Osteocyte (in vitro differentiated cells): ENCODE data around the gene CALCOCO2. TPM values are rescaled to one million over a fixed set of nuclear protein-coding genes. Genes with fewer than 3 reads are reported as not detected.
A peak's percentile ranks its signal among the peaks of the same experiment; 100 is the strongest.

Experiments used
- DNase-seq: peaks from one replicate; pipeline ENCODE4 v3.0.0; 2021; ENCODE audit warnings: mixed read lengths; ENCODE audit not compliant: unreplicated experiment; ENCODE audit errors: extremely low spot score
- H3K27ac Mint-ChIP-seq: one replicate; pipeline ENCODE4 v1.8.0; 2021; ENCODE audit warnings: mild to moderate bottlenecking, mixed read lengths; ENCODE audit not compliant: unreplicated experiment
- H3K27me3 Mint-ChIP-seq: one replicate; pipeline ENCODE4 v1.8.0; 2021; ENCODE audit warnings: mixed read lengths; ENCODE audit not compliant: unreplicated experiment
- H3K36me3 Mint-ChIP-seq: one replicate; pipeline ENCODE4 v1.8.0; 2021; ENCODE audit warnings: mixed read lengths; ENCODE audit not compliant: unreplicated experiment
- H3K4me1 Mint-ChIP-seq: one replicate; pipeline ENCODE4 v1.8.0; 2021; ENCODE audit warnings: mixed read lengths; ENCODE audit not compliant: unreplicated experiment
- H3K4me3 Mint-ChIP-seq: one replicate; pipeline ENCODE4 v1.8.0; 2021; ENCODE audit warnings: mild to moderate bottlenecking, moderate library complexity, mixed read lengths; ENCODE audit not compliant: unreplicated experiment
- H3K9me3 Mint-ChIP-seq: one replicate; pipeline ENCODE4 v1.8.0; 2021; ENCODE audit warnings: mixed read lengths; ENCODE audit not compliant: unreplicated experiment
- CTCF ChIP-seq: fragments of 200-600 bp; sonication (generic); IDR thresholded peaks from 2 replicates; pipeline ENCODE4 v1.5.0; 2021; ENCODE audit warnings: antibody characterized with exemption, mild to moderate bottlenecking, moderate library complexity
- long read RNA-seq: library from polyadenylated mRNA; unstranded; transcript quantifications from one replicate; pipeline ENCODE4 v2.0.0, GENCODE V29; 2021
- total RNA-seq: library from RNA; stranded (reverse); gene quantifications from 2 replicates; pipeline ENCODE4 v1.2.1, GENCODE V29; 2021

CALCOCO2 gene
- total RNA-seq = 94.4 and 102 TPM in 2 replicates
- long read RNA-seq, transcript CALCOCO2-201 (13 exons, 3,682 nt) = major isoform, 505 of 580 reads
- long read RNA-seq, partial matches to known transcripts = 26 of 580 reads
- long read RNA-seq, other reads (novel, unspliced or antisense) = 47 of 580 reads

GRCh38 chr17:48830840-48831548 lies at the start of gene CALCOCO2:
CALCOCO2 (plus strand) TSS chr17:48831035; CDS start chr17:48841708, 10,673 bp downstream.
- Mint-ChIP-seq H3K9me3 (no peaks in the 10 kb centered on the region), H3K4me1 (peaks cover 13% of the 10 kb centered on the region), H3K27me3 (no peaks in the 10 kb centered on the region), H3K4me3 (peak within 1 kb of the TSS; percentile 98), H3K27ac (peak within 1 kb of the TSS; percentile 96), H3K36me3 (no peaks in the 10 kb centered on the region)
- TF ChIP-seq CTCF = no peak
- DNase-seq = peak; percentile 95

- Mint-ChIP-seq H3K27ac (no peak overlapping the region), H3K4me3 (no peak overlapping the region), H3K9me3 (no peaks in the 10 kb centered on the region), H3K36me3 (no peaks in the 10 kb centered on the region), H3K27me3 (peaks cover 69% of the 10 kb centered on the region), H3K4me1 (no peaks in the 10 kb centered on the region)
- no peak for DNase-seq
- no peak for TF ChIP-seq CTCF
Observed at GRCh38 chr17:48787828-48788227, 43.0 kb upstream of the CALCOCO2 start.

- Mint-ChIP-seq H3K9me3 (no peaks in the 10 kb centered on the region), H3K4me1 (no peaks in the 10 kb centered on the region), H3K4me3 (no peak overlapping the region), H3K36me3 (no peaks in the 10 kb centered on the region), H3K27ac (no peak overlapping the region), H3K27me3 (peaks cover 68% of the 10 kb centered on the region)
- no peak for TF ChIP-seq CTCF
- no peak for DNase-seq
Observed at GRCh38 chr17:48790607-48791127, 40.2 kb upstream of the CALCOCO2 start.

GRCh38 chr17:48791128-48792032 lies 39.5 kb upstream of the CALCOCO2 start:
- Mint-ChIP-seq H3K4me1 (no peaks in the 10 kb centered on the region), H3K4me3 (no peak overlapping the region), H3K9me3 (no peaks in the 10 kb centered on the region), H3K36me3 (no peaks in the 10 kb centered on the region), H3K27me3 (peaks cover 65% of the 10 kb centered on the region), H3K27ac (no peak overlapping the region)
- TF ChIP-seq CTCF = peak; percentile 77
- peak; percentile 87 for DNase-seq
